NK-92 treated with Interleukin-12 subunit alpha and Interleukin-12 subunit beta, amount 100 ng/mL, for 24 hours (cell line): ENCODE data around the gene FRMD4A.
"Not testable (repeated sequence)": the region's sequence is repeated elsewhere in the genome, so short reads cannot be mapped to it uniquely, and the experiment has no call there.

Experiments
- DNase-seq: peaks from one replicate; lab custom pipeline; 2025; lab: John Stamatoyannopoulos, UW

FRMD4A gene

GRCh38 chr10:13851906-13852305 lies 478.8 kb downstream of the FRMD4A start:
- no peak for DNase-seq

GRCh38 chr10:13848520-13849445 lies 481.9 kb downstream of the FRMD4A start:
- DNase-seq, result no peak

- DNase-seq, result no peak
These were observed 483.5 kb downstream of the FRMD4A start for GRCh38 chr10:13847201-13847631.

GRCh38 chr10:13845897-13846296 lies 484.8 kb downstream of the FRMD4A start:
- DNase-seq, result no peak

GRCh38 chr10:13844651-13845050 lies 486.1 kb downstream of the FRMD4A start:
- no peak for DNase-seq

GRCh38 chr10:13842117-13842516 lies 488.6 kb downstream of the FRMD4A start:
- DNase-seq, result no peak

- no peak for DNase-seq
These were observed 490.7 kb downstream of the FRMD4A start for GRCh38 chr10:13840036-13840435.

- DNase-seq, result no peak
These were observed 491.2 kb downstream of the FRMD4A start for GRCh38 chr10:13839430-13839990.

- DNase-seq, result no peak
These were observed 491.7 kb downstream of the FRMD4A start for GRCh38 chr10:13839030-13839429.

- DNase-seq, result no peak
These were observed 492.8 kb downstream of the FRMD4A start for GRCh38 chr10:13837966-13838365.

GRCh38 chr10:13834581-13835286 lies 496.0 kb downstream of the FRMD4A start:
- DNase-seq, result no peak

- no peak for DNase-seq
These were observed 499.0 kb downstream of the FRMD4A start for GRCh38 chr10:13831711-13832141.

- DNase-seq, result no peak
These were observed 500.3 kb downstream of the FRMD4A start for GRCh38 chr10:13830385-13830784.

GRCh38 chr10:13829790-13830189 lies 500.9 kb downstream of the FRMD4A start:
- DNase-seq, result no peak

- DNase-seq, result not testable (repeated sequence)
These were observed 502.4 kb downstream of the FRMD4A start for GRCh38 chr10:13828284-13828683.

- no peak for DNase-seq
These were observed 503.5 kb downstream of the FRMD4A start for GRCh38 chr10:13827076-13827797.

GRCh38 chr10:13823709-13824405 lies 506.9 kb downstream of the FRMD4A start:
- no peak for DNase-seq

GRCh38 chr10:13823096-13823708 lies 507.5 kb downstream of the FRMD4A start:
- no peak for DNase-seq

GRCh38 chr10:13822490-13822889 lies 508.2 kb downstream of the FRMD4A start:
- DNase-seq, result no peak

GRCh38 chr10:13820964-13821337 lies 509.8 kb downstream of the FRMD4A start:
- no peak for DNase-seq
